ENCODE data around the gene RHOD.

The RHOD gene, protein sequence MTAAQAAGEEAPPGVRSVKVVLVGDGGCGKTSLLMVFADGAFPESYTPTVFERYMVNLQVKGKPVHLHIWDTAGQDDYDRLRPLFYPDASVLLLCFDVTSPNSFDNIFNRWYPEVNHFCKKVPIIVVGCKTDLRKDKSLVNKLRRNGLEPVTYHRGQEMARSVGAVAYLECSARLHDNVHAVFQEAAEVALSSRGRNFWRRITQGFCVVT

DNA sequence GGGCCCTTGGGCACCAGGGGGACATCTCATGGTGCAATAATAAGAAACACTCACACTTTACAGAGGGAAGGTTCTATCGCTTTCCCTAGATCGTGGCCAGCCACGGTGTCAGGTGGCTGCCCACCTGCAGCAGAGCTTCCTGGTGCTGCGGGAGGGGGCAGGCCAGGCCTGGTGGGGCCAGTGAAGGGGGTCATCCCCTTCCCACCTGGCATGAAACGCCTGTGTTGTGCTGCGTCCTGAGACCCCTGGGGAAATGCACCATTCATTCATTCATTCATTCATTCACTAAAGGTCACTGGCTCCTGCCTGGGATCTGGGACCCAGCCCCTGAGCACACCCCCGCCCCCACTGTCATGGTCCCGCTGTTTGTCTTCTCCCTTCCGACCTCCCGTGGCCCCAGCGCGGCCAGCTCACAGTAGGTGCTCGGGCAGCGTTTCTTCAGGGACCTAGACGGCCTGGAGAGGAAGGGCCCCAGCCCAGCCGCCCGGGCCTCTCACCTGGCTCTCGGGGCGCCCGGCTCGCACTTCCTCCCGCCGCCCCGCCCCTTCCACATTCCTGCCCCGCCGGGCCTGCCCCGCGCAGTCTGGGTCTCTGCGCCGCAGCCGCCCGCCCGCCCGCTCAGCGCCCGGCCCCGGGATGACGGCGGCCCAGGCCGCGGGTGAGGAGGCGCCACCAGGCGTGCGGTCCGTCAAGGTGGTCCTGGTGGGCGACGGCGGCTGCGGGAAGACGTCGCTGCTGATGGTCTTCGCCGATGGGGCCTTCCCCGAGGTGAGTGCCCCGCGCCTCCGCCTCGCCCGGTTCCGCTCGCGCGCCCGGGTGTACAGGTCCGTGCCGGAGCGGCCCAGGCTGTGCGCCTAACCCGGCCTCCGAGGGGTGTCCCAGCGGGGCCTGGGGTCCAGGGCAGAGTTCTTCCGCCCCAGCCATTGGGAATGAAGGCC lies at the start of gene RHOD:
Gene RHOD, plus strand, starts transcription at position 581 of the 938 bp plus-strand sequence. Its CDS starts 56 bp downstream, at position 637.
- DNase-seq: no peak

DNA sequence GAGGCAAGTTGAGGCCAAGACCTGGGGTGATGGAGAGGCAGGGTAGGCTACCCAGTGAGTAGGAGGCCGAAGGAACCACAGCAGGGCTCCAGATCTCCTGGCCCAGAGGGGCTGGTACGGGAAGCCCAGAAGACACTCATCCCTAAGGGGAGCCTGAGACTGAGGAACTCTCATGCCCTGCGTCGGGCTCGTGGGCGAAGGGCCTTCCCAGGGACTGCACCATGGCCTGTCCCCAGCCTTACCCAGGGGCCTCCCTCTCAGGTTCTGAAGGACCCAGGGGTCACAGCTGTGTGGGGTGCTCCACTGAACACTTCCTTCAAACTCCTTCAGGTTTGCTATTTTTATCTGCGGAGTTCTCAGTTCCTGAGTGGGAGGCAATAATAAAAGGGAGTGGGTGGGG lies 49.5 kb upstream of the RHOD start:
- DNase-seq: no peak

DNA sequence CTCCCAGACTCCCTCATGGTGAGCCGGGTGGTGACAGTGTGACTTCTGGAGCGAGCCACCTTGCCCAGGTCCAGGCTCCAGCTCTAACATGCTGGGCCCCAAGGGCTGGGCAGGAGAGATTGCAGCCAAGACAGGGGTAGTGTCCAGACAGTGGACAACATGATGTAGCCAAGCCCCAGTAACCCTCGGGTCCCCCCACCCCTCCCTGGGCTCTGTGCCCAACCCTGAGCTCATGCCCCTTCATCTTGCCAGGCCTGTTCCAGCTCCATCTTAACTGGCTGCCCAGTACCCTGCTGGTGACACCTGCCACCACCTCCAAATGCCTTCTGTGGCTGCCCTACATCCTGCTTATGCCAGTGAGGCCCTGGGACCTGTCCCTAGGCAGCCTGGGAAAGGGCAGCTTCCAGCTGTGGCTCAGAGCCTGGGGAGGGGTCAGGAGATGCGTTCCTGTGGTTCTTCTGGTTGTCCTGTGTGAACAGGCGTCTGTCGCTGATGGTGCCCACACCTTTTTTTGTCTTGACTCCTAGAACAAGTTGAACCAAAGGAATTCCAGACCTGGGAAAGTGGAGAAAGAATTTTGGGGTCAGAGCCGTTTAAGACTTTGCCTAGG lies 46.2 kb upstream of the RHOD start:
- DNase-seq: no peak

DNA sequence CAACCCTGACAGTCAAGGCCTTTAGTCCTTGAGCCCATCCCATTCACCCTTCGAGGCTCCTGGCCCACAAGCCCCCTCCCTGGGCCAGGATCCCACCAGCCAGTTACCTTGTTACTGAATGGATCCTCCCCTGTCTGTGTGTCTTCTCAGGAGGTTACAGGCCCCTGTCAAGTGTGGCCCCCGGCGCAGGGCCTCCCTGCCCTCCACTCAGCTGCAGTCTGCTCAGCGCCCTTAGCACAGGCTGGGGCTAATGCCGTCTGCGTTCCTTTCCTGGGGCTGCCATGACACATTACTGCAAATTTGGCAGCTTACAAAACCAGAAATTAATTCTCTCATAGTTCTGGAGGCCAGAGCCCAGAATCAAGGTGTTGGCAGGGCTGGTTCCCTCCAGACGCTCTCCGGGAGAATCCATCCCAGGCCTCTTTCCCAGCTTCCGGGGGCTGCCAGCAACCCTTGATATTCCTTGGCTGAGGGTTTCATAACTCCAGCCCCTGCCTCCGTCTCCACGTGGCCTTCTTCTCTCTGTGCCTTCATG lies 43.1 kb upstream of the RHOD start:
- no peak for DNase-seq

- no peak for DNase-seq
These were observed 42.3 kb upstream of the RHOD start for GRCh38 chr11:67014343-67014742.

DNA sequence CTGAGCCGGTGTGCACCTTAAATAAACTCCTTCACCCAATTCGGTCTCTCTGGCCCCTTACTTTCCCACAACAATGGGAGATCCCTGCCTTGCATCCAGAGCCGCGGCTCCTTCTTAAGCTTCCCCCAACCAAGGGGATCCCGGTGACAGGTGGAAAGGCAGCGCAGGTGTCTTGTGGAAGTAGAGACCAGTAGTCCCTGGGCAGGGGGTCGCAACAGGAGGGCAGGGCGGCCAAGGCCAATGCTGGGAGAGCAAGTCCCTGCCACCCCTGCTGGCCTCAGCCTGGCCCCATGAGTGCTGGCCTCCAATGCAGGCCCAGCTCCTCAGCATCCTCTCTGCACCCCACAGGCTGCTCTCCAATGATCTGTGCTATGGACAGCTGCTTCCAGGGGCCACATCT lies 41.6 kb upstream of the RHOD start:
- DNase-seq: no peak

- no peak for DNase-seq
These were observed 40.1 kb upstream of the RHOD start for GRCh38 chr11:67016550-67016949.

GRCh38 chr11:67020949-67021348 lies 35.7 kb upstream of the RHOD start:
- no peak for DNase-seq

DNA sequence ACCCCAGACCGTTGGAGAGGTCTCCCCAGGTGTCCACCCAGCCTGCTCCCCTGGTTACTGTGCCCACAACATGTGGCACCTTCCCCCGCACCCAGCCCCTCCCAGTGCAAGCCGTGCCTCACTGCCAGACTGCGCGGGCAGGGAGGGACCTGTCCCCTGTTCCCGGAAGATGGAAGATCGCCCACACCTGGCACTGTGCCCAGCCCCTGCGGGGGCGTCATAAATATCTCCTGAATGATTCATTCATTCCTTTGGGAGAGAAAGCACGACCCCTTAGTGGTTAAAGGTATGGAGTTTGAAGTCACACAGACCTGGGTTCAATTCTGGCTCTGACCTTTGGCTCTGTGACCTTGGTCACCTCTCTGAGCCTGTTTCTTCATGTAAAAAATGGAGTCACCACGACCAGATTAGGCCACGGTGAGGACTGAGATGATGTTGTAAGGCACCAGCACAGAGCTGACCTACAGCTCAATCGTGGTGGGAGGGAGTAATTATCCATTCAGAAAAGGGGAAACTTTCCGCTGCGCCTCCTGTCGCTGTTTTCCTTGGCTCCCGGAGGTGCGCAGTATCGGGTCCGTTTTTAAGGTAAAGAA lies 34.2 kb upstream of the RHOD start:
- peak; percentile 40 for DNase-seq

DNA sequence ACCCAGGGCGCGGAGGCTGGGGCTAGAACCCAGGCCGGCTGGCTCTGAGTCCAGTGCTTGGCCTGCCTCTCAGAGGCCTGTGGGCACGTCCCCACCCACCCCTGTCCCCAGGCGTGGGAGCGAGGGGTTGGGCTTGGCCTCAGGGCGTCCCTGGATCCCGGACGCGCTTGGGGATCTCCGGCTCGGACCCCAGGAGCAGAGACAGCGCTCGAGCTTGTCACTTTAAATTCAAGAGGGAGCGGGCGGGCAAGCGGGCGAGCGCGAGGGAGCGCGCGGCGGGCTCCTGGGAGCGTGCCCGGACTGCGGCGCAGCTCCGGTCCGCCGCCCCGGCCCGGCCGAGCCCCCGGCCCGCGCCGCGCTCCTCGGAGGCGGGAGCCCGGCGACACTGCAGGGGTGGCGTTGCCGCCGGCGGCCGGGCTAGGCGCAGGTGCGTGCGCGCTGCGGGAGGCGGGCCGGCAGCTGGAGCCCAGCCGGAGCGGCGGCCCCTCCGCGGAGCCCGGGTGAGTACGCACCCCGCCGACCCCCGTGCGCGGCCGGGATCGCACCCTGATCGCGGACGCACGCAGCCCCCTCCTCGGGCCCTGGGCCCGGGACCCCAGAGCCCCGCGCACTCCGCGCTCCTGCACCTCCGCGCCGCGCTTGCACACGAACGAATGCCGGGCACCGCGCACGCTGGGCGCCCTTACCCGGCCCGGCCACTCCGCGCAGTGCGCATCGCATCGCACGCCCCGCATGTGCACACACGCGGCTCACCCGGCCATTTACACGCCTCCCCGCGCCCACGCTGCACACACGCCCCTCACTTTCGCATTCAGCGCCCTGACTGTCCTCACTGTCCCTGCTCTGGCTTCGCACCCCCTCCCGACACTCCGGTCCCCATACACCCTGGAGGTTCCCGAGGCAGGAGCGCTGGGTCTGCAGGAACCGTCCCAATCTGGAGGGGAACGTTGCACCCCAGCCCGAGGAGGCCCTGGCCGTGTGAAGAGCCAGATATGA lies 33.4 kb upstream of the RHOD start, which contains the start of gene SYT12:
Gene SYT12, plus strand, starts transcription at position 174 of the 996 bp plus-strand sequence. CDS start 7,011 bp downstream, outside the sequence.
- DNase-seq: no peak

GRCh38 chr11:67023957-67024353 lies 32.7 kb upstream of the RHOD start:
- no peak for DNase-seq

DNA sequence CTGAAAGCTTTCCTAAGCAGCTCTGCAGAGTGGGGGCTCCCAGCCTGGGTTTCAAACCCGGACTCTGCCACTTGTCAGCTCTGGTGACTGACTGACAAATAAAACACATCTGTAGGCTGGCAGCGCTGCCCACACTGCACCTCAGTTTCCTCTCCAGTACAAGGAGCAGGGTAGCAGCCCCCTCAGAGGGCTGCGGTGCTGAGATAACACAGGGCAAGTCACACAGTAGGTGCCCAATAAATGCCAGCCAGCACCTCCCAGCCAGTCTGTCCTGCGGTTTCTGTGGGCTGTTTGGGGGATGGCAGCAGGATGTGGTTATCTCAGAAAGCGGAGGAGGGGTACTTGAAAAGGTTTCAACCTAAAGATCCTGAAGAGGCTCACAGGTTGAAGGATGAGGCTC lies 32.2 kb upstream of the RHOD start:
- DNase-seq: no peak

GRCh38 chr11:67024966-67025365 lies 31.7 kb upstream of the RHOD start:
- DNase-seq: no peak

- DNase-seq: no peak
These were observed 30.9 kb upstream of the RHOD start for GRCh38 chr11:67025750-67026149.

DNA sequence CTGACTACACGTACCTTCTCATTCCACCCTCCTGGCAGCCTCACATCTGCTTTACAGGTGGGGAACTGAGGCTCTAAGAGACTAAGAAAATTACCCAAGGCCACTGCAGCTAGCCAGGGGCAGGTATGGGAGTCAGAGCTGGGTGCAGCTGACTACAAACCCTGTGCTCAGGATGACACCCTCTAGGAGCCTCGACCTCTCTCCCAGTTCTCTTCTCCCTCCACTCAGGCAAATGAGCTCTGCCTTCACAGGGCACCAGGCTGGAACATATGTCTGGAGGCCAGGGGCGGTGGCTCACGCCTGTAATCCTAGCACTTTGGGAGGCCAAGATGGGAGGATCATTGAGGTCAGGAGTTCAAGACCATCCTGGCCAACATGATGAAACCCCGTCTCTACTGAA lies 29.7 kb upstream of the RHOD start:
- no peak for DNase-seq

DNA sequence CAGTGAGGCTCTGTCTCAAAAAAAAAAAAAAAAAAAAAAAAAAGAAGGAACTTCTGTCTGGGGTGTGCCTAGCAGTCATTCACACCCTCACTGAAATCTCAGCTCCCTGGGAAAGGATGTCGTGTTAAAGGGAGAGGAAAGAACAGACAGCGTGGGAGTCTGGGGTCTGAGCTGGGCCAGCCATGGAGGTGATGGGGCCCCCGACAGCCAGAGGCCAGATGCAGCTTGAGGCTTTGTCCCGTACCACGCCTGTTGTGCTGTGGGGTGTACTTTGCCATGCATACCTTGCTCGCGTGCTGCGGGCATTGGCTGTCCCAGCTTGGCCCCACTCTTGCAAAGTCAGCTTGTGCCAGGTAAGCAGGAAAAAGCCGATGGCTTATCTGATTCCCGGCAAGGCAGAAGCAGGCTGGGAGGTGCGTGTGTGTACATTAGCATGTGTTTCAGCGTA lies 29.1 kb upstream of the RHOD start:
- DNase-seq: no peak

DNA sequence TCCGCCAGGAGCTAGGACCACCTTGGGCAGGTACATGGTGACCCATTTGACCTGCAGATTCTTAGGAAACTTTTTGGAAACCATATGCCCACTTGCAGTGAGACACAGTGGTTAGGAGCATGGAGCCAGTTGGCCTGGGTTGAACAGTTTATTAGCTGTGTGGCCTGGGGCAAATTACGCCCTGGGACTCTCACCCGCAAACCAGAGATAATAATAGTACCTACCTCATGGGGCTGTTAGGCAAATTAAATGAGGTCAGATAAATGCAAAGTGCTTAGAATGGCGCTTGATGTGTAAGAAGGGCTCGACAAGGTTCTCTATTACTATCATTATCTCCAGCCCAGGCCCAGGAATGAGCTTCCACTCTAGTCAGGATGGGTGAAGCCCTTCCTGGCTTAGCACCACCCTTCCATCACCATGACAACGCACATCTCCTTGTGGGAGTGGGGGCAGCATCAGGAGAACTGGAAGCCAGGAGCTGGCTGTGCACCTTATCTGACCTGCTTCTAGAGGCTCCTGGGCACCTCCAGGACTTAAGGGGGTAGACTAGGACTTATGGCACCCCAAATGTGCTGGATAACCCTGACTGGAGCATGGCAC lies 28.6 kb upstream of the RHOD start:
- no peak for DNase-seq

DNA sequence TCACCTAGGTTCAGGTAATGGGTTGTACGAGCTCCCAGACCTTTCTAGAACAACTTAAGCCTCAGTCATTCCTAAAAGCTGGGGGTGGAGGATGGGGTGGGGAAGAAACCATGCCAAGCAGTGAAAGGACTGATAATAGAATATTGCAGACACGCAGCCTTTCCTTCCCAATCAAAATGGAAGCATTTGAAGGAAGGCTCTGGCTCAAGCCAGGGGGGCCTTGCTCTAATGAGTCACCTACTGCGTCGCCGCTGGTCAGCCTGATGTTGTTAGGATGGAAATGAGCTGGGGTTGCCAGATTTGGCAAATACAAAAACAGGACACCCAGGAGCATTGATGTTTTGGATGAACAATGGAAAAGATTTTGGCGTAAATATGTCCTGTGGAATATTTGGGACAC lies 27.5 kb upstream of the RHOD start:
- no peak for DNase-seq

GRCh38 chr11:67030976-67031375 lies 25.7 kb upstream of the RHOD start:
- no peak for DNase-seq

DNA sequence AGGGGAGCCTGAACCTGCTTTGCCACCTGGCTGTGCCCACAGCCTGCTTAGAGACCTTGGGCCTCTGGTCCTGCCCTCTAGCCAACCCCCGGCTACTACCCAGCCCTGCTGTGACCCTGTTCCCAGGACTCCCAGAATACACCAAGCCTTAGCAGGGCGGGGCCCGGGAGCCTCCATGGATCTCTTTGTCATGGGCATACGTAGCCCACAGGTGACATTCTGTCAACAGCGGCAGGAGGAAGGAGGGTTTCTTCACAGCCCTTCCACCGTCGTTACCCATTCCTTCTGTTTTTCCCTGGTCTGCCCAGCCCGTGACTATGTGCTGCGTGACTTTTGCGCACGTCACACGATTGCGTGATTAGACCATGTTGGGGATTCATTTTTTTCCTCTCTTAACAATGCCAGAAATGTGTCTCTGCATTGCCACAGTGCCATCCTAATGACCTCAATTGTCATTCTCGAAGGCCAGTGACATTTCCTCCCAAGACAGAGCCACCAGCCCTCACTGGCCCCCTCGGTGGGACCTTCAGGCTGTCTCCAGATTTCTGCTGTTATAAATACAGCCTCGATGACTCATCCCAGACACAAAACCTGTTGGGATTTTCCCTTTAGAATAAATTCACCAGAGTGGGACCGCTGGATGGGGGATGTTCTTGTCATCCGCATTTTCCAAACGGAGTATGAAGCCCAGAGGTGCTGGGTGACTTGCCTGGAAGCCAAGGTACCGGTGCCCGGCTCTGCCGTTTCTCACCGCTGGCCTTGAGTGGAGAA lies 24.7 kb upstream of the RHOD start:
- DNase-seq: no peak

Data from NCI-H1105 (cell line).